Dermis microvascular lymphatic vessel endothelial cell (primary cell): ENCODE measurements around the gene CEP170. TPM values are rescaled to one million over a fixed set of nuclear protein-coding genes. Genes with fewer than 3 reads are reported as not detected.

Experiments
- DNase-seq, 2 donors: peaks; one replicate each; pipeline versions ENCODE4 v3.0.0 to v3.0.0-alpha.2; 2010; ENCODE audit warnings: low read depth in 2 of 2
- total RNA-seq: library from RNA; depleted of rRNA; stranded (reverse); fragments of >200 nt; gene quantifications from 2 replicates; pipeline ENCODE4 v1.2.1, GENCODE V29; 2014

Gene CEP170
- 70.6 and 99.4 TPM in 2 replicates for total RNA-seq

- DNase-seq = peak; percentile 98 to 99
Observed at GRCh38 chr1:243254927-243255790, at the start of gene CEP170. TSS of gene CEP170 (minus strand) at chr1:243255281. CDS start at chr1:243225280, 30,001 bp downstream.

GRCh38 chr1:243301059-243301458, 46.0 kb upstream of the CEP170 start:
- no peak for DNase-seq

- DNase-seq = no peak
Observed at GRCh38 chr1:243299069-243299468, 44.0 kb upstream of the CEP170 start.

DNA sequence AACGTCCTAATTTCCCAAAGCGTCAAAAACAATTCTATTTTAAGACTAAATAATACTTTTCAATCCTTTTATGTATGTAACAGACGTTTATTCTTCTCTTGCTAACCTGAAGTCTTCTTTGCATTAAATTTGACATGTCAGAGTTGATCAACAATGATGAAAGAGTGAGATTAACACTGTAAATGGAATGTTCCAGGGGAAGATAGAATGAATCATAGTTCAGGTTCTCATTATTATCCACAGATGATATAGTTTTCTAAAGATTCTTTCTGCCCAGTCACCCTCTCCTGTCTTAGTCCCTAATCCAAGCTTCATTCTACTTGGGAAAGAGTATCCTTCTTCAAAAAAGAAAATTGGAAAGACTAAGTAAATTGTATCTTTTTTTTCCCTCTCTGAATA, 39.6 kb upstream of the CEP170 start:
- peak in 1 of 2 donors; percentile 65 for DNase-seq

GRCh38 chr1:243293941-243294722, 39.1 kb upstream of the CEP170 start:
- DNase-seq = peak in 1 of 2 donors; percentile 63

DNA sequence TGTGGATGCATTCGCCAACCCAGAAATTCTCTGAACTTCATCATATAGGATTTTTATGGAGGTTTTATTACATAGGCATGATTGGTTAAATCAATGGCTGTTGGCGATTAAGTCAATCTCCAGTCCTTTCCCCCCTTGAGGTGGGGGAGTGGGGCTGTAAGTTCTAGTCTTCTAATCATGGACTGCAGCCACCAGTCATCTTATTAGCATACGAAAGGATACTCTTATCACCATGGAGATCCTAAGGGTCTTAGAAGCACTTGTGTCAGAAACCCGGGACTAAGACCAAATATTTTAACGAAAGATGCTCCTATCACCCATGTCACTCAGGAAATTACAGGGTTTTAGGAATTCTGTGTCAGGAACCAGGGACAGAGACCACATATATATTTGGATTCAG, 37.0 kb upstream of the CEP170 start:
- DNase-seq = no peak

- DNase-seq = no peak
Observed at GRCh38 chr1:243291292-243291691, 36.2 kb upstream of the CEP170 start.

DNA sequence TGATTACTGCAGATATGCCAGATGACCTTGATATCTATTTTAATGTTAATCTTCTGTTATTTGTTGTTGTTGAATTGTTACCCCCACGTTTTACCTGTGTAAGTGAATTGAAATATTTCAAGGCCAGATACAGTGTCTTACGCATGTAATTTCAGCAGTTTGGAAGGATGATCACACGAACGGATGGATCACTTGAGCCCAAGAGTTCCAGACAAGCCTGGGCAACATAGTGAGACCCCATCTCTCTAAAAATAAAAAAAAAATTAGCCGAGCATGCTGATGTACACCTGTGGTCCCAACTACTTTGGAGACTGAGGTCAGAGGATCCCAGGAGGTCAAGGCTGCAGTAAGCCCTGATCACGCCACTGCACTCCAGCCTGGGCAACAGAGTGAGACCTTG, 33.0 kb upstream of the CEP170 start:
- no peak for DNase-seq

GRCh38 chr1:243287652-243288051, 32.6 kb upstream of the CEP170 start:
- DNase-seq = peak; percentile 90 to 96

DNA sequence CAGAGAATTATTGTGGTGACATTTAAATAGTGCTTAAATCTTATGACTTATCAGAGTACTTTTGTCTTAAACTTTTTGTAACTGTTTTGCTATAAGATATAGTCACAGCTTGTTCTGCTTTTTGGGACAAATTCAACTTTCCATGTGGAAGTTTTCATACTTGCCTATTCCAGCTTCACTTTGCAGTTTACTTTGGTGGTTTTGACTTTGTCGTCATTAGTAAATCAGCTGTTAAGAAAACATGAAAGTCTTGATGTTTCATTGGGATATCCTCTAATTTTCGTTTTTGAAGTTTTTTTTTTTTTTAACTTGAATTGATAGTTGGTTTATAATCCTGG, 32.0 kb upstream of the CEP170 start:
- DNase-seq = no peak

- peak in 1 of 2 donors; percentile 48 for DNase-seq
Observed at GRCh38 chr1:243286409-243287122, 31.5 kb upstream of the CEP170 start.

DNA sequence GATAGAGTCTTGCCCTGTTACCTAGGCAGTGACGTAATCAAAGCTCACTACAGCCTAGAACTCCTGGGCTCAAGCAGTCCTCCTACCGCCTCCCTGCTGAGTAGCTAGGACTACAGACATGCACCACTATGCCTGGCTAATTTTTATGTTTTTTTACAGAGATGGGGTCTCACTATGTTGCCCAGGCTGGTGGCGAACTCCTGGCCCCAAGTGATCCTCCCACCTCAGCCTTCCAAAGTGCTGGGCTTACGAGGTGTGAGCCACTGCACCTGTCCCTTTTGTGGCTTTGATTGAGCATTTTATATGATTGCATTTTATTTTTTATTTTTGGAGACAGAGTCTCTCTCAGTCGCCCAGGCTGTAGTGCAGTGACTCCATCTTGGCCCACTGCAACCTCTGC, 26.6 kb upstream of the CEP170 start:
- no peak for DNase-seq

DNA sequence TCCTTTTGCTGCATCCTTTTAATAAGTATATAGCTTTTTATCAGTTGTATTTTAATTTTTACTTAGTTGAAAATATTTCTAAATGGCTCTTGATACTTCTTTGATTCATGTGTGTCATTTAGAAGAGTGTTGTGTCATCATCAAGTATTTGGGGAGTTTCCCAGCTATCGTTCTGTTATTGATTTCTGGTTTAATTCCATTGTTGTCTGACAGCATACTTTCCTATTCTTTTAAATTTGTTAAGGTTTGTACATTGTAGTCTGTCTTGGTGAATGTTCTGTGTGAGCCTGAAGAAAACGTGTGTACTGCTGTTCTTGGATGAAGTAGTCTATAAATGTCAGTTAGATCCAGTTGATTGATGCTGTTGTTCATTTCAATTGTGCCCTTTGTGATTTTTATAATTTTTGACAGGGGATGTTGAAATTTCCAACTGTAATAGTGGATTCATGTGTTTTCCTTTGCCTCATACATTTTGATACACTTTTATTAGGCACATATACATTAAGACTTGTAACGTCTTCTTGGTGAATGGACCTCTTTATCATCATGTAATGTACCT, 25.6 kb upstream of the CEP170 start:
- DNase-seq = peak in 1 of 2 donors; percentile 56

- DNase-seq = peak in 1 of 2 donors; percentile 39
Observed at GRCh38 chr1:243275316-243275715, 20.2 kb upstream of the CEP170 start.

GRCh38 chr1:243273945-243274344, 18.9 kb upstream of the CEP170 start:
- no peak for DNase-seq

GRCh38 chr1:243273506-243273905, 18.4 kb upstream of the CEP170 start:
- DNase-seq = no peak

DNA sequence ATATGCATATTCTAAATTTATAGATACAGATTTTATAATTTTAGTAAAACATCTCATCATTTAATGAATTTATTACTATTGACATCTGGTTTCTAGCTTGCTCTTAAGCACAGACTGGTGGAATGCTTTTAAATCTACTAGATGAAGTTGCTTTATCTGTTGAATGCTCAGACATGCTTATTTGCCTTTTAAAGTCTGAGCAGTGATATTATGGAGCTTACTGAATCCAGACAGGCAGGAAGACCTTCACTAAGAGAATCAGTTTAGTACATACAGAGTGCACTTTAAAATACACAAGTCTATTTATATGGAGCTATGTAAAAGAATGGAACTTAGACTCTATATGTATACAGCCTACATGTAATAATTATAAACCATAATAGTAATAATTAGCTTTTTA, 17.3 kb upstream of the CEP170 start:
- DNase-seq = no peak

GRCh38 chr1:243271996-243272395, 16.9 kb upstream of the CEP170 start:
- no peak for DNase-seq

- DNase-seq = no peak
Observed at GRCh38 chr1:243270097-243270864, 15.2 kb upstream of the CEP170 start.

GRCh38 chr1:243269461-243269801, 14.3 kb upstream of the CEP170 start:
- no peak for DNase-seq
